ENCODE data around the gene PNMA6F.

The PNMA6F gene

DNA sequence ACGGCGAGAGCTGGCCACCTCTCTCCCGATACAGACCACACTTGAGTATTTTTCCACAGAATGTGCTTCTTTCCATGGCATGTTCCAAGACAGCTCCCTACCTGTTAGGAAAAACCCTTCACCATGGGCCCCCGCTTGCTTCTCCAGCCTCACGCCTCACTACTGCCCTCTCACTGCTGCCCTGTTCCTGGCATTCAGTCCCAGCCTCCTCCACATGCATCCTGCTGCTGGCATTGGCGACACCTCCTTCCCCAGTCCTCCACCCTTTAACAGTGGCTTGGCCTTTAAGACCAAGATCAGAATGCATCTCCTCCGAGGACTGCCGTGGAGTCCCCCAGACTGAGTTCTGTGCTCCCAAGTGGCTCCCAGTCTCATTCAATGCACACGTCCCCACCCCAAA is 10.7 kb downstream of the PNMA6F start:
- no peaks in the 10 kb centered on the region for H4K20me1 ChIP-seq (ENCODE audit: insufficient read depth, low read length)
- TF ChIP-seq, protein P1, sequence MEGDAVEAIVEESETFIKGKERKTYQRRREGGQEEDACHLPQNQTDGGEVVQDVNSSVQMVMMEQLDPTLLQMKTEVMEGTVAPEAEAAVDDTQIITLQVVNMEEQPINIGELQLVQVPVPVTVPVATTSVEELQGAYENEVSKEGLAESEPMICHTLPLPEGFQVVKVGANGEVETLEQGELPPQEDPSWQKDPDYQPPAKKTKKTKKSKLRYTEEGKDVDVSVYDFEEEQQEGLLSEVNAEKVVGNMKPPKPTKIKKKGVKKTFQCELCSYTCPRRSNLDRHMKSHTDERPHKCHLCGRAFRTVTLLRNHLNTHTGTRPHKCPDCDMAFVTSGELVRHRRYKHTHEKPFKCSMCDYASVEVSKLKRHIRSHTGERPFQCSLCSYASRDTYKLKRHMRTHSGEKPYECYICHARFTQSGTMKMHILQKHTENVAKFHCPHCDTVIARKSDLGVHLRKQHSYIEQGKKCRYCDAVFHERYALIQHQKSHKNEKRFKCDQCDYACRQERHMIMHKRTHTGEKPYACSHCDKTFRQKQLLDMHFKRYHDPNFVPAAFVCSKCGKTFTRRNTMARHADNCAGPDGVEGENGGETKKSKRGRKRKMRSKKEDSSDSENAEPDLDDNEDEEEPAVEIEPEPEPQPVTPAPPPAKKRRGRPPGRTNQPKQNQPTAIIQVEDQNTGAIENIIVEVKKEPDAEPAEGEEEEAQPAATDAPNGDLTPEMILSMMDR (IDR thresholded peaks at IDR 0.05; ENCODE audit: low read length): no peak
- TF ChIP-seq EZH2 (IDR thresholded peaks at IDR 0.05; ENCODE audit: borderline replicate concordance, low read length): no peak
- no peaks in the 10 kb centered on the region for H3K27me3 ChIP-seq (ENCODE audit: insufficient read depth, low read length)
- no peak overlapping the region for H2AFZ ChIP-seq (ENCODE audit: low read length)
- no peaks in the 10 kb centered on the region for H3K79me2 ChIP-seq (ENCODE audit: insufficient read depth, low read length)
- H3K4me1 ChIP-seq (ENCODE audit: insufficient read depth, low read length, severe bottlenecking): no peaks in the 10 kb centered on the region
- no peak overlapping the region for H3K4me2 ChIP-seq (ENCODE audit: low read length)
- no peak overlapping the region for H3K9ac ChIP-seq (ENCODE audit: low read length)
- no peaks in the 10 kb centered on the region for H3F3A ChIP-seq (ENCODE audit: insufficient read depth, low read length)
- H3K27ac ChIP-seq (ENCODE audit: low read depth, low read length, poor library complexity, severe bottlenecking): no peak overlapping the region
- H3K9me2 ChIP-seq (ENCODE audit: low read depth, low read length): no peaks in the 10 kb centered on the region
- H3K9me3 ChIP-seq (ENCODE audit: low read length): no peaks in the 10 kb centered on the region
- H3K4me3 ChIP-seq (ENCODE audit: low read depth, low read length, poor library complexity, severe bottlenecking): no peak overlapping the region
- H3K36me3 ChIP-seq (ENCODE audit: insufficient read depth, low read length): no peaks in the 10 kb centered on the region

DNA sequence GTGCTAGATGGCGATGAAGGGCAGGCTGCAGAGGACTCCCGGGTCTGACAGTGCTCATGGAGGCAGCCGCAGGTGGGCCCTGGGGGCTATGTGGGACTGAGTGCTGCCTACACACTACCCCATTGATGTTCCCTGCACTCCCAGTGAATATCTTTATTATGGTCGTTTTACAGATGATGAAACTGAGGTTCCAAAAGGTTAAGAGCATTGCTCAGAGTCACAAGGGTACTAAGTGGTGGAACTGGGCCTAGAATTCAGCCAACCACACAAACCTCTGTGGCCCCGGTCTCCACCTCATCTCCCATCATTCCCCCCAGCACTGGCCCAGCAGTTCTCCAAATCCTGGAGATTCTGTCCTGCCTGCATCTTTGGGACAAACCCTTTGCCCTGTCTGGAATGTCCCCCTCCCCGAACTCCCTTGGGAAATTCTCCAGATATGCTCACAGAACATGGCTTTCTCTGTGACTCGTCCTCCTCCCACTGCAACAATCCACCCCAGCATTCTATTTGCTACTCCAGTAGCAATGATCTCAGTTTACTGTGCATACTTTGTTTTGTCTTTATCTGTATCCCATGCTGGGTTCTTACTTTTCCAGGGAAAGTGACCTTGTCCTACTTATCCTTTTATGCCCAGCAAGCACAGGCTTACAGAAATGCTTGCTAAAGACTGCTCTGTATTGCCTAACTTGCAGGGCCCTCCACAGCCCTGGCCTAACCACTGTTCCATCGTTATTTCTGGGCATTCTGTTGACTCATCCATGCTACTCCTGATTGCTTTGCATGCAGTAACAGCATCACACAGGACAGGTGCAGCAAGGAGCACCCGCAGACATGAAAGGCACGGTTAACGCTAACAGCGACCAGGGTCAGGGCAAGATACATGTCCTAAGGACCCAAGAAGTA is 14.0 kb downstream of the PNMA6F start:
- Histone ChIP-seq H3K4me2 (ENCODE audit: low read length) (no peak overlapping the region), H3K4me1 (ENCODE audit: insufficient read depth, low read length, severe bottlenecking) (no peaks in the 10 kb centered on the region), H2AFZ (ENCODE audit: low read length) (no peak overlapping the region), H3K9ac (ENCODE audit: low read length) (no peak overlapping the region), H3K27ac (ENCODE audit: low read depth, low read length, poor library complexity, severe bottlenecking) (no peak overlapping the region), H3K9me2 (ENCODE audit: low read depth, low read length) (no peaks in the 10 kb centered on the region), H3K79me2 (ENCODE audit: insufficient read depth, low read length) (no peaks in the 10 kb centered on the region), H4K20me1 (ENCODE audit: insufficient read depth, low read length) (no peaks in the 10 kb centered on the region), H3F3A (ENCODE audit: insufficient read depth, low read length) (no peaks in the 10 kb centered on the region), H3K9me3 (ENCODE audit: low read length) (no peaks in the 10 kb centered on the region), H3K27me3 (ENCODE audit: insufficient read depth, low read length) (no peaks in the 10 kb centered on the region), H3K36me3 (ENCODE audit: insufficient read depth, low read length) (no peaks in the 10 kb centered on the region), H3K4me3 (ENCODE audit: low read depth, low read length, poor library complexity, severe bottlenecking) (no peak overlapping the region)
- TF ChIP-seq, protein P1 (IDR thresholded peaks at IDR 0.05; ENCODE audit: low read length): no peak
- TF ChIP-seq EZH2 (IDR thresholded peaks at IDR 0.05; ENCODE audit: borderline replicate concordance, low read length): no peak

DNA sequence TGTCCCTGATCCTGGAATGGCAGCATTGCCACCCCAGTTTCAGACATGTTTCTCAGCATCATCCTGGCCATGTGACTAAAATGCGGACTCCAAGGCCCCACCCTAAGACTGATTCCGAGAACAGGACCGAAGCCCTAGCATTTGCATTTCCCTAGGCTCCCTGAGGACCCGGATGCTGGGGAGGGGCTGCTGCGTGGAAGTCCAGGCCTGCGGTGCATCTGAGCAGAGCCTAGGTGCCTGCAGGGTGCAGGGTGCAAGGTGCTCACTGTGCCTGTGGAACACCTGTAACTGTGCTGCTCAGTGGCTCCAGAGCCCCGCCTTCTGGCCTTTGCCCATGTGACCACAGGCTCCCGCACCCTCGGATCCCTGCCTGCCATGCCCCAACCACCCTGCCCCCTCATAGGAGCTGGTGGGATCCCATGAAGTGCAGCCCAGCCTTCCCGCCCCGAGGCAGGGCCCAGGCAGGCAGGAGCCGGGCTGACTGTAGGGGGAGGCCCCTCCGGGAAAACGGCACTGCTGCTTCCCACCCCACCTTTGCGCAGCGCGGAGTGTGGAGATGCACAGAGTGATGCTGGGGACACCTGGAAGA is 14.9 kb downstream of the PNMA6F start:
- H3K36me3 ChIP-seq (ENCODE audit: insufficient read depth, low read length): no peaks in the 10 kb centered on the region
- no peak overlapping the region for H3K9ac ChIP-seq (ENCODE audit: low read length)
- H3K4me3 ChIP-seq (ENCODE audit: low read depth, low read length, poor library complexity, severe bottlenecking): no peak overlapping the region
- no peak overlapping the region for H2AFZ ChIP-seq (ENCODE audit: low read length)
- no peaks in the 10 kb centered on the region for H4K20me1 ChIP-seq (ENCODE audit: insufficient read depth, low read length)
- no peaks in the 10 kb centered on the region for H3F3A ChIP-seq (ENCODE audit: insufficient read depth, low read length)
- H3K9me3 ChIP-seq (ENCODE audit: low read length): no peaks in the 10 kb centered on the region
- no peak overlapping the region for H3K4me2 ChIP-seq (ENCODE audit: low read length)
- no peaks in the 10 kb centered on the region for H3K4me1 ChIP-seq (ENCODE audit: insufficient read depth, low read length, severe bottlenecking)
- H3K27ac ChIP-seq (ENCODE audit: low read depth, low read length, poor library complexity, severe bottlenecking): no peak overlapping the region
- no peak for TF ChIP-seq EZH2 (IDR thresholded peaks at IDR 0.05; ENCODE audit: borderline replicate concordance, low read length)
- TF ChIP-seq, protein P1 (IDR thresholded peaks at IDR 0.05; ENCODE audit: low read length): no peak
- no peaks in the 10 kb centered on the region for H3K9me2 ChIP-seq (ENCODE audit: low read depth, low read length)
- H3K79me2 ChIP-seq (ENCODE audit: insufficient read depth, low read length): no peaks in the 10 kb centered on the region
- H3K27me3 ChIP-seq (ENCODE audit: insufficient read depth, low read length): no peaks in the 10 kb centered on the region

All from OCI-LY1 (cell line).